PC-9 (cell line): ENCODE data around the gene LCE3D.

ENCODE experiments used
- CTCF ChIP-seq: fragments of 200-600 bp; sonication (generic); conservative IDR thresholded peaks from 2 replicates; pipeline ENCODE4 v1.6.1; 2017; ENCODE audit warnings: mixed run types, antibody characterized with exemption, mild to moderate bottlenecking, moderate library complexity
- EZH2 ChIP-seq: fragments of 200-600 bp; sonication (generic); IDR thresholded peaks from 2 replicates; pipeline ENCODE4 v1.8.0; 2017; ENCODE audit warnings: antibody characterized with exemption, low read depth

DNA sequence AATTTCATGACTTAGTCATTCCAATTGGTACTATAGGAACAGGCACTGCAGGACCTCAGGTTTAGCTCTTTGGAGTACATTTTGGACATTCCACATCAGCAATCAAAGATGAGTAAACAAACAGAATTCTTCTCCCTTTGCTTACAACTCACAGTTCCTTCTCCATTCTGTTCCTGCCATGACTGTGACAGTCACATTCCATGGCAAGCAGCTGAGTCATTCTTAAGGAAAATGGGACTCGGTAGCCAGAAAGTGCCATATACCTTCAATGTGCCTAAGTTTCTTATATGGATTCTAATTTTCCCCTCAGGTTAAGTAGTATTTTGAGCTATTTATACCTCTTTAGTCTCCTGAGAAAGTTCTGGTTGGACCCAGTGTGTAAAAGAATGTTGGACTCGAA is 40.4 kb downstream of the LCE3D start:
- TF ChIP-seq CTCF (no peak), EZH2 (no peak)
